Stimulated activated CD8-positive, alpha-beta memory T cell treated with anti-CD3 and anti-CD28 coated beads, Interleukin-4, amount 100 ng/mL, for 1 hour (primary cell): ENCODE results near the gene SCART1.
"Not testable (repeated sequence)": the region's sequence is repeated elsewhere in the genome, so short reads cannot be mapped to it uniquely, and the experiment has no call there.

Source experiments
- DNase-seq, 2 donors: peaks; one replicate each; pipeline ENCODE4 v3.0.0-alpha.2; 2020; ENCODE audit warnings: low read depth in 2 of 2, low spot score in 1 of 2

The SCART1 gene

GRCh38 chr10:133453516-133454203 is at the start of gene SCART1:
TSS of gene SCART1 (plus strand) at chr10:133453945. CDS start at chr10:133453998, 53 bp downstream.
- no peak for DNase-seq

GRCh38 chr10:133405272-133405671 is 48.5 kb upstream of the SCART1 start:
- DNase-seq = no peak

GRCh38 chr10:133405844-133406527 is 47.8 kb upstream of the SCART1 start:
- DNase-seq = no peak

- no peak for DNase-seq
These were observed 42.0 kb upstream of the SCART1 start for GRCh38 chr10:133411523-133412380.

- no peak for DNase-seq
These were observed 41.4 kb upstream of the SCART1 start for GRCh38 chr10:133412381-133412711.

- DNase-seq = not testable (repeated sequence)
These were observed 39.3 kb upstream of the SCART1 start for GRCh38 chr10:133414401-133414800.

GRCh38 chr10:133415752-133416151 is 38.0 kb upstream of the SCART1 start:
- DNase-seq = no peak

- no peak for DNase-seq
These were observed 35.3 kb upstream of the SCART1 start for GRCh38 chr10:133418289-133418993.

- no peak for DNase-seq
These were observed 34.4 kb upstream of the SCART1 start for GRCh38 chr10:133419211-133419950.

GRCh38 chr10:133420028-133420427 is 33.7 kb upstream of the SCART1 start:
- no peak for DNase-seq

- no peak for DNase-seq
These were observed 33.2 kb upstream of the SCART1 start for GRCh38 chr10:133420579-133420978.

- DNase-seq = no peak
These were observed 32.2 kb upstream of the SCART1 start for GRCh38 chr10:133421336-133422222.

- DNase-seq = no peak
These were observed 31.4 kb upstream of the SCART1 start for GRCh38 chr10:133422223-133422806.

GRCh38 chr10:133422807-133423771 is 30.7 kb upstream of the SCART1 start:
- DNase-seq = no peak

- not testable (repeated sequence) for DNase-seq
These were observed 29.6 kb upstream of the SCART1 start for GRCh38 chr10:133424102-133424501.

- DNase-seq = not testable (repeated sequence)
These were observed 29.1 kb upstream of the SCART1 start, which contains the start of gene SPRN for GRCh38 chr10:133424601-133425000. TSS of gene SPRN (minus strand) at chr10:133424625. CDS start at chr10:133423681, 944 bp downstream.

- not testable (repeated sequence) for DNase-seq
These were observed 24.2 kb upstream of the SCART1 start for GRCh38 chr10:133429571-133429970.
